Measurements from ENCODE around the gene HTRA3. TPM values are rescaled to one million over a fixed set of nuclear protein-coding genes. Genes with fewer than 3 reads are reported as not detected.

Gene HTRA3
- total and polyA plus RNA-seq, 2 experiments from 2014 or later: 1.3 to 3.6 TPM

GRCh38 chr4:8227771-8228318, 41.7 kb upstream of the HTRA3 start:
- no peak for TF ChIP-seq ZNF462 (CRISPR knock-in tag; IDR thresholded peaks at IDR 0.05)
- TF ChIP-seq ZNF331 (CRISPR knock-in tag; IDR thresholded peaks at IDR 0.05; ENCODE audit: low read depth): no peak
- TF ChIP-seq, protein P1, sequence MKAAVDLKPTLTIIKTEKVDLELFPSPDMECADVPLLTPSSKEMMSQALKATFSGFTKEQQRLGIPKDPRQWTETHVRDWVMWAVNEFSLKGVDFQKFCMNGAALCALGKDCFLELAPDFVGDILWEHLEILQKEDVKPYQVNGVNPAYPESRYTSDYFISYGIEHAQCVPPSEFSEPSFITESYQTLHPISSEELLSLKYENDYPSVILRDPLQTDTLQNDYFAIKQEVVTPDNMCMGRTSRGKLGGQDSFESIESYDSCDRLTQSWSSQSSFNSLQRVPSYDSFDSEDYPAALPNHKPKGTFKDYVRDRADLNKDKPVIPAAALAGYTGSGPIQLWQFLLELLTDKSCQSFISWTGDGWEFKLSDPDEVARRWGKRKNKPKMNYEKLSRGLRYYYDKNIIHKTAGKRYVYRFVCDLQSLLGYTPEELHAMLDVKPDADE (IDR thresholded peaks at IDR 0.05): no peak
- no peak for TF ChIP-seq STAT1 (IDR thresholded peaks at IDR 0.05; ENCODE audit: unreplicated experiment)
- no peak for TF ChIP-seq EZH2 (IDR thresholded peaks at IDR 0.05; ENCODE audit: low read depth, unreplicated experiment)
- TF ChIP-seq, protein P2, sequence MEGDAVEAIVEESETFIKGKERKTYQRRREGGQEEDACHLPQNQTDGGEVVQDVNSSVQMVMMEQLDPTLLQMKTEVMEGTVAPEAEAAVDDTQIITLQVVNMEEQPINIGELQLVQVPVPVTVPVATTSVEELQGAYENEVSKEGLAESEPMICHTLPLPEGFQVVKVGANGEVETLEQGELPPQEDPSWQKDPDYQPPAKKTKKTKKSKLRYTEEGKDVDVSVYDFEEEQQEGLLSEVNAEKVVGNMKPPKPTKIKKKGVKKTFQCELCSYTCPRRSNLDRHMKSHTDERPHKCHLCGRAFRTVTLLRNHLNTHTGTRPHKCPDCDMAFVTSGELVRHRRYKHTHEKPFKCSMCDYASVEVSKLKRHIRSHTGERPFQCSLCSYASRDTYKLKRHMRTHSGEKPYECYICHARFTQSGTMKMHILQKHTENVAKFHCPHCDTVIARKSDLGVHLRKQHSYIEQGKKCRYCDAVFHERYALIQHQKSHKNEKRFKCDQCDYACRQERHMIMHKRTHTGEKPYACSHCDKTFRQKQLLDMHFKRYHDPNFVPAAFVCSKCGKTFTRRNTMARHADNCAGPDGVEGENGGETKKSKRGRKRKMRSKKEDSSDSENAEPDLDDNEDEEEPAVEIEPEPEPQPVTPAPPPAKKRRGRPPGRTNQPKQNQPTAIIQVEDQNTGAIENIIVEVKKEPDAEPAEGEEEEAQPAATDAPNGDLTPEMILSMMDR (conservative IDR thresholded peaks at IDR 0.05; ENCODE audit: low read depth in 2 of 2): no peak
- H3K36me3 Mint-ChIP-seq (ENCODE audit: low read depth): no peaks in the 10 kb centered on the region
- Histone ChIP-seq H3K79me2 (replicated peaks; ENCODE audit: insufficient read depth) (no peaks in the 10 kb centered on the region), H3K36me3 (ENCODE audit: insufficient read depth) (no peaks in the 10 kb centered on the region), H3F3A (replicated peaks; ENCODE audit: low read depth) (no peaks in the 10 kb centered on the region), H4K20me1 (replicated peaks; ENCODE audit: insufficient read depth) (no peaks in the 10 kb centered on the region), H3K4me2 (no peak overlapping the region), H3K9me2 (ENCODE audit: insufficient read depth) (no peaks in the 10 kb centered on the region), H3K27me3 (ENCODE audit: insufficient read depth) (no peaks in the 10 kb centered on the region), H3K4me3 (no peak overlapping the region), H3K4me1 (ENCODE audit: insufficient read depth) (peaks cover 11% of the 10 kb centered on the region), H2AFZ (no peak overlapping the region; the same call in 1 of the 2 replicates), H3K27ac (ENCODE audit: low read depth) (no peak overlapping the region)
- peaks cover 23% of the 10 kb centered on the region for H3K4me1 Mint-ChIP-seq
- no peak overlapping the region for H3K4me3 Mint-ChIP-seq
- DNase-seq (ENCODE audit: low spot score) (no peak), ATAC-seq (no peak)
- no peak overlapping the region for H3K27ac Mint-ChIP-seq
- no peaks in the 10 kb centered on the region for H3K9me3 Mint-ChIP-seq
- H3K27me3 Mint-ChIP-seq (ENCODE audit: insufficient read depth, low read depth, poor library complexity): peaks cover 14% of the 10 kb centered on the region
